Neural cell (in vitro differentiated cells): Measurements from ENCODE around the gene TSPYL2. TPM values are rescaled to one million over a fixed set of nuclear protein-coding genes. Genes with fewer than 3 reads are reported as not detected.

ENCODE experiments used
- H2AFZ ChIP-seq: fragments of 200-600, 300-800 bp; sonication (generic), shearing (Covaris generic); 2 replicates; pipeline ENCODE4 v1.6.0; 2014; ENCODE audit warnings: low read depth, mild to moderate bottlenecking, antibody characterized with exemption, low read length, moderate library complexity
- H3F3A ChIP-seq: fragments of 200-600 bp; shearing (Covaris generic); 2 replicates; pipeline ENCODE4 v1.6.1; 2016; ENCODE audit warnings: mild to moderate bottlenecking, moderate library complexity, mixed read lengths, antibody characterized with exemption, low read length; ENCODE audit not compliant: insufficient read depth, poor library complexity, severe bottlenecking
- H3K27ac ChIP-seq: fragments of 200-600, 300-800 bp; sonication (generic), shearing (Covaris generic); 2 replicates; pipeline ENCODE4 v1.5.1; 2014; ENCODE audit warnings: mild to moderate bottlenecking, low read length, moderate library complexity
- H3K27me3 ChIP-seq: fragments of 300-800, 200-600 bp; sonication (generic), shearing (Covaris generic); 2 replicates; pipeline ENCODE4 v1.6.0; 2014; ENCODE audit warnings: mild to moderate bottlenecking, low read depth, low read length, moderate library complexity; ENCODE audit not compliant: insufficient read depth
- H3K36me3 ChIP-seq: fragments of 300-800, 200-600 bp; sonication (generic), shearing (Covaris generic); 2 replicates; pipeline ENCODE4 v1.5.1; 2014; ENCODE audit warnings: mild to moderate bottlenecking, antibody characterized with exemption, low read length, moderate library complexity; ENCODE audit not compliant: insufficient read depth
- H3K4me2 ChIP-seq: fragments of 300-800, 200-600 bp; sonication (generic), shearing (Covaris generic); 2 replicates; pipeline ENCODE4 v1.6.0; 2014; ENCODE audit warnings: mild to moderate bottlenecking, low read length
- H3K4me3 ChIP-seq: fragments of 300-800, 200-600 bp; sonication (generic), shearing (Covaris generic); 2 replicates; pipeline ENCODE4 v1.5.1; 2014; ENCODE audit warnings: mild to moderate bottlenecking, low read length, moderate library complexity
- H3K79me2 ChIP-seq: fragments of 200-600 bp; shearing (Covaris generic); replicated peaks from 2 replicates; pipeline ENCODE4 v1.6.0; 2014; ENCODE audit warnings: mild to moderate bottlenecking, low read length, moderate library complexity; ENCODE audit not compliant: insufficient read depth
- H3K9ac ChIP-seq: fragments of 300-800, 200-600 bp; sonication (generic), shearing (Covaris generic); 2 replicates; pipeline ENCODE4 v1.6.1; 2016; ENCODE audit warnings: mild to moderate bottlenecking, low read length, mixed read lengths
- H3K9me2 ChIP-seq: fragments of 200-600 bp; shearing (Covaris generic); 2 replicates; pipeline ENCODE4 v1.6.1; 2016; ENCODE audit warnings: mild to moderate bottlenecking, low read length, mixed read lengths; ENCODE audit not compliant: insufficient read depth
- H3K9me3 ChIP-seq: fragments of 200-600, 300-800 bp; sonication (generic), shearing (Covaris generic); 2 replicates; pipeline ENCODE4 v1.6.1; 2016; ENCODE audit warnings: mild to moderate bottlenecking, mixed run types, low read length, moderate library complexity, mixed read lengths
- H4K20me1 ChIP-seq: fragments of 200-600 bp; shearing (Covaris generic); 2 replicates; pipeline ENCODE4 v1.6.1; 2016; ENCODE audit warnings: mild to moderate bottlenecking, mixed run types; ENCODE audit not compliant: insufficient read depth
- CTCF ChIP-seq: fragments of 450-650 bp; IDR thresholded peaks from 2 replicates; pipeline ENCODE4 v1.5.1; 2014; ENCODE audit warnings: antibody characterized with exemption, mild to moderate bottlenecking, moderate library complexity; ENCODE audit not compliant: poor library complexity, severe bottlenecking
- EP300 ChIP-seq: fragments of 450-650 bp; conservative IDR thresholded peaks from 2 replicates; pipeline ENCODE4 v1.6.1; 2014; ENCODE audit warnings: antibody characterized with exemption, mild to moderate bottlenecking, moderate library complexity; ENCODE audit not compliant: poor library complexity, severe bottlenecking
- EZH2 ChIP-seq: fragments of 200-600, 300-800 bp; shearing (Covaris generic), sonication (generic); IDR thresholded peaks from 2 replicates; pipeline ENCODE4 v1.6.1; 2014; ENCODE audit warnings: antibody characterized with exemption, low read length, borderline replicate concordance, mild to moderate bottlenecking; ENCODE audit not compliant: insufficient read depth, poor library complexity, severe bottlenecking
- MXI1 ChIP-seq: fragments of 450-650 bp; conservative IDR thresholded peaks from 2 replicates; pipeline ENCODE4 v1.6.1; 2014; ENCODE audit warnings: antibody characterized with exemption, mild to moderate bottlenecking; ENCODE audit not compliant: poor library complexity, severe bottlenecking
- POLR2AphosphoS5 ChIP-seq: IDR thresholded peaks from 2 replicates; pipeline ENCODE4 v1.6.1; 2012
- RAD21 ChIP-seq: fragments of 450-650 bp; conservative IDR thresholded peaks from 2 replicates; pipeline ENCODE4 v1.6.1; 2014; ENCODE audit warnings: antibody characterized with exemption, mild to moderate bottlenecking, moderate library complexity
- REST ChIP-seq: IDR thresholded peaks from 2 replicates; pipeline ENCODE4 v1.6.1; 2012; ENCODE audit warnings: borderline replicate concordance
- SMC3 ChIP-seq: fragments of 450-650 bp; conservative IDR thresholded peaks from 2 replicates; pipeline ENCODE4 v1.6.1; 2014; ENCODE audit warnings: antibody characterized with exemption, mild to moderate bottlenecking, moderate library complexity; ENCODE audit not compliant: poor library complexity
- TAF1 ChIP-seq: IDR thresholded peaks from 2 replicates; pipeline ENCODE4 v1.6.1; 2012; ENCODE audit warnings: low read depth
- polyA plus RNA-seq: library from polyadenylated mRNA; depleted of rRNA; stranded (reverse); fragments of >200 nt; gene quantifications from 2 replicates; pipeline ENCODE4 v1.2.3, GENCODE V29; 2014

The TSPYL2 gene
- polyA plus RNA-seq, 1 donor from 2014 or later: 43.2 TPM

- TF ChIP-seq MXI1: no peak
- TF ChIP-seq CTCF: no peak
- no peaks in the 10 kb centered on the region for H3K9me2 ChIP-seq
- no peak overlapping the region for H3K4me3 ChIP-seq
- H3K4me2 ChIP-seq: no peak overlapping the region
- H3K27ac ChIP-seq: no peak overlapping the region
- H3K36me3 ChIP-seq: no peaks in the 10 kb centered on the region
- no peaks in the 10 kb centered on the region for H3K9me3 ChIP-seq
- H3K9ac ChIP-seq: no peak overlapping the region
- H2AFZ ChIP-seq: no peak overlapping the region
- no peaks in the 10 kb centered on the region for H4K20me1 ChIP-seq
- no peaks in the 10 kb centered on the region for H3K79me2 ChIP-seq
- H3K27me3 ChIP-seq: no peaks in the 10 kb centered on the region
- H3F3A ChIP-seq: no peaks in the 10 kb centered on the region
These were observed 46.1 kb downstream of the TSPYL2 start for GRCh38 chrX:53128097-53128749.

- no peak overlapping the region for H2AFZ ChIP-seq
- no peaks in the 10 kb centered on the region for H3K9me3 ChIP-seq
- no peaks in the 10 kb centered on the region for H3K36me3 ChIP-seq
- no peak for TF ChIP-seq CTCF
- no peak for TF ChIP-seq EP300
- TF ChIP-seq TAF1: no peak
- H3F3A ChIP-seq: no peaks in the 10 kb centered on the region
- no peak overlapping the region for H3K4me3 ChIP-seq
- H4K20me1 ChIP-seq: no peaks in the 10 kb centered on the region
- H3K9me2 ChIP-seq: no peaks in the 10 kb centered on the region
- no peaks in the 10 kb centered on the region for H3K79me2 ChIP-seq
- H3K9ac ChIP-seq: no peak overlapping the region
- no peak overlapping the region for H3K4me2 ChIP-seq
- H3K27ac ChIP-seq: no peak overlapping the region
- H3K27me3 ChIP-seq: no peaks in the 10 kb centered on the region
These were observed 51.2 kb downstream of the TSPYL2 start for GRCh38 chrX:53133400-53133799.

GRCh38 chrX:53135581-53135980, 53.4 kb downstream of the TSPYL2 start:
- Histone ChIP-seq H3K79me2 (no peaks in the 10 kb centered on the region), H2AFZ (no peak overlapping the region), H3F3A (no peaks in the 10 kb centered on the region), H3K36me3 (no peaks in the 10 kb centered on the region), H4K20me1 (no peaks in the 10 kb centered on the region), H3K27ac (no peak overlapping the region), H3K27me3 (no peaks in the 10 kb centered on the region), H3K4me2 (no peak overlapping the region), H3K9me2 (no peaks in the 10 kb centered on the region), H3K9me3 (no peaks in the 10 kb centered on the region), H3K9ac (no peak overlapping the region), H3K4me3 (no peak overlapping the region)
- TF ChIP-seq EZH2 (no peak), CTCF (no peak), SMC3 (no peak), REST (no peak), POLR2AphosphoS5 (no peak), RAD21 (no peak), EP300 (no peak), TAF1 (no peak), MXI1 (no peak)
